Fibroblast of lung (primary cell): ENCODE data around the gene JAZF1. TPM values are rescaled to one million over a fixed set of nuclear protein-coding genes. Genes with fewer than 3 reads are reported as not detected.

Source experiments
- DNase-seq, 2 donors: peaks; one replicate each; pipeline versions ENCODE4 v3.0.0 to v3.0.0-alpha.2; 2010; ENCODE audit warnings: low read depth in 2 of 2
- H2AFZ ChIP-seq: 2 replicates; pipeline ENCODE4 v1.5.1; 2012; ENCODE audit warnings: low read length, control low read depth, inconsistent platforms
- H3K27ac ChIP-seq: 2 replicates; pipeline ENCODE4 v1.5.1; 2011; ENCODE audit warnings: low read length, control low read depth; ENCODE audit not compliant: insufficient read depth
- H3K27me3 ChIP-seq: 2 replicates; pipeline ENCODE4 v1.5.1; 2011; ENCODE audit warnings: mild to moderate bottlenecking, low read length; ENCODE audit not compliant: control insufficient read depth, insufficient read depth
- H3K36me3 ChIP-seq: 2 replicates; pipeline ENCODE4 v1.5.1; 2011; ENCODE audit warnings: low read length; ENCODE audit not compliant: control insufficient read depth, insufficient read depth
- H3K4me1 ChIP-seq: 2 replicates; pipeline ENCODE4 v1.5.1; 2011; ENCODE audit warnings: low read length; ENCODE audit not compliant: control insufficient read depth, insufficient read depth; ENCODE audit errors: extremely low read depth
- H3K4me2 ChIP-seq: 2 replicates; pipeline ENCODE4 v1.5.1; 2011; ENCODE audit warnings: low read length, control low read depth; ENCODE audit not compliant: insufficient read depth; ENCODE audit errors: extremely low read depth
- H3K4me3 ChIP-seq, 4 experiments: fragments of 200-600 bp in 1 of 4; sonication (generic) in 1 of 4; replicated peaks in 1 of 4; 2 replicates each; pipeline ENCODE4 v1.5.1; 2011 to 2016; ENCODE audit warnings: low read length in 4 of 4, low read depth in 3 of 4, mild to moderate bottlenecking in 3 of 4, control low read depth in 2 of 4, inconsistent platforms in 1 of 4, mixed read lengths in 1 of 4; ENCODE audit not compliant: insufficient read depth in 1 of 4; ENCODE audit errors: control extremely low read depth in 1 of 4
- H3K79me2 ChIP-seq: 2 replicates; pipeline ENCODE4 v1.5.1; 2012; ENCODE audit warnings: mild to moderate bottlenecking, low read length, inconsistent platforms; ENCODE audit not compliant: control insufficient read depth, insufficient read depth
- H3K9ac ChIP-seq: 2 replicates; pipeline ENCODE4 v1.5.1; 2011; ENCODE audit warnings: mild to moderate bottlenecking, low read length, control low read depth; ENCODE audit not compliant: insufficient read depth
- H3K9me3 ChIP-seq: 2 replicates; pipeline ENCODE4 v1.5.1; 2012; ENCODE audit warnings: low read depth, low read length; ENCODE audit not compliant: control insufficient read depth, insufficient read depth
- H4K20me1 ChIP-seq: 2 replicates; pipeline ENCODE4 v1.5.1; 2011; ENCODE audit warnings: low read length; ENCODE audit not compliant: control insufficient read depth, insufficient read depth; ENCODE audit errors: extremely low read depth
- EZH2 ChIP-seq: IDR thresholded peaks from 2 replicates; pipeline ENCODE4 v1.5.1; 2012; ENCODE audit warnings: low read length, control low read depth, mild to moderate bottlenecking; ENCODE audit errors: missing control alignments
- polyA plus RNA-seq, 2 donors: library from polyadenylated mRNA; depleted of rRNA in 1 of 2; stranded (reverse) in 1 of 2; unstranded in 1 of 2; fragments of >200 nt; gene quantifications; 2 replicates each; pipeline ENCODE4 v1.2.1, GENCODE V29; 2011 to 2012; ENCODE audit warnings: missing spikeins in 1 of 2
- total RNA-seq: library from RNA; depleted of rRNA; stranded (reverse); fragments of >200 nt; gene quantifications from 2 replicates; pipeline ENCODE4 v1.2.1, GENCODE V29; 2014
- TF ChIP-seq, protein P1 (sequence below), 2 donors: IDR thresholded peaks in 1 of 2; conservative IDR thresholded peaks in 1 of 2; 1 replicate in 1 of 2; 2 replicates in 1 of 2; pipeline ENCODE4 v1.5.1; 2011 to 2012; ENCODE audit warnings: low read length in 2 of 2, control low read depth in 1 of 2, inconsistent platforms in 1 of 2, low read depth in 1 of 2, mild to moderate bottlenecking in 1 of 2

Gene JAZF1
- total and polyA plus RNA-seq, 2 donors (not counting 1 experiment from before 2014, with no cell fraction given), result 9.1 to 9.3 TPM

DNA sequence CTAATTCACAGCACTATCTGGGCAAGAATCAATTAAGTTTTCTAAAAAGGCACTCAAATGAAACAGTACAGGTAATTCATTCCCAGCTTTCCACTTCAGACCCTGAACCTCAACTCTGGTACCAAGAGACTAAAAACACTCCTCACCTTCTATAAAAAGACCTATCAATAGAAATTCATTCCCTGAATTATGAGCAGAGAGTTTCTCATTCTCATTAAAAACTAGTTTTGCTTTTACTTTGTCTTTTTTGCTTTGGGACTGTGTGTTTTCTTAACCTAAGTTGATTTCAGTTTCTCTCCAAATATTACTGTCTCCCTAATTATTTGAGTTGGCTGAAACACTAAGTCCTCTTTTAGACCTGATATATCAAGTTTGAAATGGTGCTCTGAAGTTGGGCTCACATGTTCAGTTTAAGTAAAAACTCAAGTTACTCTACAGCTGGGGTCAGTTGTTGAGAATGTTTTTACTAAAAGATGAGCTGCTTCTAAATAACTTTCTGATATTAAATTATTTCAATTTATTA lies 189.5 kb downstream of the JAZF1 start:
- no peaks in the 10 kb centered on the region for H3K27me3 ChIP-seq
- no peaks in the 10 kb centered on the region for H3K9me3 ChIP-seq
- no peak overlapping the region for H3K9ac ChIP-seq
- H3K4me3 ChIP-seq, result no peak overlapping the region
- no peaks in the 10 kb centered on the region for H4K20me1 ChIP-seq
- no peak for DNase-seq
- no peaks in the 10 kb centered on the region for H3K36me3 ChIP-seq
- no peak overlapping the region for H2AFZ ChIP-seq
- peaks cover 2% of the 10 kb centered on the region for H3K4me1 ChIP-seq
- H3K27ac ChIP-seq, result no peak overlapping the region
- H3K79me2 ChIP-seq, result no peaks in the 10 kb centered on the region
- no peak overlapping the region for H3K4me2 ChIP-seq
- TF ChIP-seq EZH2, result no peak
- TF ChIP-seq, protein P1, sequence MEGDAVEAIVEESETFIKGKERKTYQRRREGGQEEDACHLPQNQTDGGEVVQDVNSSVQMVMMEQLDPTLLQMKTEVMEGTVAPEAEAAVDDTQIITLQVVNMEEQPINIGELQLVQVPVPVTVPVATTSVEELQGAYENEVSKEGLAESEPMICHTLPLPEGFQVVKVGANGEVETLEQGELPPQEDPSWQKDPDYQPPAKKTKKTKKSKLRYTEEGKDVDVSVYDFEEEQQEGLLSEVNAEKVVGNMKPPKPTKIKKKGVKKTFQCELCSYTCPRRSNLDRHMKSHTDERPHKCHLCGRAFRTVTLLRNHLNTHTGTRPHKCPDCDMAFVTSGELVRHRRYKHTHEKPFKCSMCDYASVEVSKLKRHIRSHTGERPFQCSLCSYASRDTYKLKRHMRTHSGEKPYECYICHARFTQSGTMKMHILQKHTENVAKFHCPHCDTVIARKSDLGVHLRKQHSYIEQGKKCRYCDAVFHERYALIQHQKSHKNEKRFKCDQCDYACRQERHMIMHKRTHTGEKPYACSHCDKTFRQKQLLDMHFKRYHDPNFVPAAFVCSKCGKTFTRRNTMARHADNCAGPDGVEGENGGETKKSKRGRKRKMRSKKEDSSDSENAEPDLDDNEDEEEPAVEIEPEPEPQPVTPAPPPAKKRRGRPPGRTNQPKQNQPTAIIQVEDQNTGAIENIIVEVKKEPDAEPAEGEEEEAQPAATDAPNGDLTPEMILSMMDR (conservative IDR thresholded peaks at IDR 0.05 in 1 of 2, IDR thresholded peaks at IDR 0.05 in 1 of 2; ENCODE audit: low read depth in 1 of 2, low read length in 2 of 2), result no peak

DNA sequence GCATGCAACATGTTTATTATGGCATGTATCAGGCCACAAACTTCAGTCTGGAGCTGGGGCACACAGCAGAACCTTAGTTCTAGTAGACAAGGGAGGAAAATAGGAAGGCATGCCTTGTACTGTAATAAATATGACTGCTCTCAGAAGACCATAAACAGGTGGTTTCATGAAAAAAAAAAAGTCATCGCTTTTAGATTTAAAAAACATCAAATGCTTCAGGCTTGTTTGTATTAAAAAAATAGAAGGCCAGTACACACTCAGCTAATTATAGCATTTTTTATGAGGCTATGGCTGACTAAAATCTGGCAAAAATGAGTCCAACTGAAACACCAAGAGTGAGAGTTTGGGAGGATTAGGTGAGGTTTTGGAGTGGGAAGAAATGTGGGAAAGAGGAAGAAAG lies 204.1 kb downstream of the JAZF1 start:
- Histone ChIP-seq H3K9me3 (no peaks in the 10 kb centered on the region), H3K9ac (no peak overlapping the region), H3K36me3 (no peaks in the 10 kb centered on the region), H2AFZ (no peak overlapping the region), H3K79me2 (no peaks in the 10 kb centered on the region), H3K27me3 (no peaks in the 10 kb centered on the region), H3K27ac (no peak overlapping the region), H3K4me1 (no peaks in the 10 kb centered on the region), H4K20me1 (no peaks in the 10 kb centered on the region), H3K4me2 (no peak overlapping the region), H3K4me3 (no peak overlapping the region)
- DNase-seq, result no peak
- TF ChIP-seq EZH2, result no peak
- TF ChIP-seq, protein P1 (conservative IDR thresholded peaks at IDR 0.05 in 1 of 2, IDR thresholded peaks at IDR 0.05 in 1 of 2; ENCODE audit: low read depth in 1 of 2, low read length in 2 of 2), result no peak

DNA sequence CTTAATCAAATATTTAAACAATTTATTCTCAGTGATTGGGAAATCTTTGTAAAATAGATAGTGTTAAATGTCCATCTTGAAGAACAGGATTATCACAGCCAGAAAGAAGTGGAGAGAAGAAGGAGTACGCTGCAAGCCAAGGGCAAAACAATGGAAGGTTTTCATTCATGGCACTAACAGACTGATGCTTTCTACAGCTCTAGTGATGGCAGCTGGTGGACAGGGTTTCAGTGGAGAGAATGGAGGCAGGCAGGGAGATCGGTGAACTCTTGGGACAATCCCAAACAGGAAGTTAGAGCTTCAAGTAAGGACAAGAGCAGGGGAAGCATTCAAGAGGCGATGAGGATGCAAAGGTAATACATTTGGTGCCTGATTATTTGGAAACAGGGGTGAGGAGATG lies 207.0 kb downstream of the JAZF1 start:
- H3K79me2 ChIP-seq, result no peaks in the 10 kb centered on the region
- H3K4me2 ChIP-seq, result no peak overlapping the region
- H3K9ac ChIP-seq, result no peak overlapping the region
- no peak for TF ChIP-seq EZH2
- TF ChIP-seq, protein P1 (conservative IDR thresholded peaks at IDR 0.05 in 1 of 2, IDR thresholded peaks at IDR 0.05 in 1 of 2; ENCODE audit: low read depth in 1 of 2, low read length in 2 of 2), result no peak
- no peak overlapping the region for H2AFZ ChIP-seq
- H3K36me3 ChIP-seq, result no peaks in the 10 kb centered on the region
- no peak for DNase-seq
- no peaks in the 10 kb centered on the region for H3K4me1 ChIP-seq
- H3K4me3 ChIP-seq, result no peak overlapping the region
- H4K20me1 ChIP-seq, result no peaks in the 10 kb centered on the region
- no peaks in the 10 kb centered on the region for H3K9me3 ChIP-seq
- H3K27me3 ChIP-seq, result no peaks in the 10 kb centered on the region
- H3K27ac ChIP-seq, result no peak overlapping the region
